ENCODE measurements around the gene GFOD1.
A peak's percentile ranks its signal among the peaks of the same experiment; 100 is the strongest.
"Not testable (repeated sequence)": the region's sequence is repeated elsewhere in the genome, so short reads cannot be mapped to it uniquely, and the experiment has no call there.

Gene GFOD1

GRCh38 chr6:13404228-13404891, 83.0 kb downstream of the GFOD1 start:
- peak; percentile 93 for DNase-seq (ENCODE audit: low spot score)

- DNase-seq (ENCODE audit: low spot score), result no peak
Observed at GRCh38 chr6:13402711-13403110, 84.7 kb downstream of the GFOD1 start.

- peak; percentile 40 for DNase-seq (ENCODE audit: low spot score)
Observed at GRCh38 chr6:13400772-13401171, 86.6 kb downstream of the GFOD1 start.

- no peak for DNase-seq (ENCODE audit: low spot score)
Observed at GRCh38 chr6:13398421-13398994, 88.9 kb downstream of the GFOD1 start.

- no peak for DNase-seq (ENCODE audit: low spot score)
Observed at GRCh38 chr6:13398069-13398381, 89.4 kb downstream of the GFOD1 start.

- DNase-seq (ENCODE audit: low spot score), result no peak
Observed at GRCh38 chr6:13397359-13398068, 89.9 kb downstream of the GFOD1 start.

GRCh38 chr6:13396241-13396792, 91.1 kb downstream of the GFOD1 start:
- DNase-seq (ENCODE audit: low spot score), result no peak

GRCh38 chr6:13395272-13396237, 91.8 kb downstream of the GFOD1 start:
- peak; percentile 86 for DNase-seq (ENCODE audit: low spot score)

- DNase-seq (ENCODE audit: low spot score), result no peak
Observed at GRCh38 chr6:13392462-13392861, 94.9 kb downstream of the GFOD1 start.

GRCh38 chr6:13391537-13391936, 95.9 kb downstream of the GFOD1 start:
- no peak for DNase-seq (ENCODE audit: low spot score)

GRCh38 chr6:13390658-13391057, 96.7 kb downstream of the GFOD1 start:
- no peak for DNase-seq (ENCODE audit: low spot score)

- DNase-seq (ENCODE audit: low spot score), result not testable (repeated sequence)
Observed at GRCh38 chr6:13389237-13389636, 98.2 kb downstream of the GFOD1 start.

- DNase-seq (ENCODE audit: low spot score), result not testable (repeated sequence)
Observed at GRCh38 chr6:13388769-13389168, 98.6 kb downstream of the GFOD1 start.

- DNase-seq (ENCODE audit: low spot score), result no peak
Observed at GRCh38 chr6:13384966-13385365, 102.4 kb downstream of the GFOD1 start.

GRCh38 chr6:13384506-13384905, 102.9 kb downstream of the GFOD1 start:
- no peak for DNase-seq (ENCODE audit: low spot score)

GRCh38 chr6:13383328-13384163, 103.9 kb downstream of the GFOD1 start:
- no peak for DNase-seq (ENCODE audit: low spot score)

GRCh38 chr6:13380761-13381160, 106.6 kb downstream of the GFOD1 start:
- no peak for DNase-seq (ENCODE audit: low spot score)

GRCh38 chr6:13378669-13379590, 108.5 kb downstream of the GFOD1 start:
- no peak for DNase-seq (ENCODE audit: low spot score)

- no peak for DNase-seq (ENCODE audit: low spot score)
Observed at GRCh38 chr6:13377054-13377758, 110.2 kb downstream of the GFOD1 start.

Data from kidney capillary endothelial cell (primary cell).